Fibroblast of mammary gland (primary cell): ENCODE results near the gene BMPR1A.
A peak's percentile ranks its signal among the peaks of the same experiment; 100 is the strongest.

Experiments
- DNase-seq: peaks from one replicate; pipeline ENCODE4 v3.0.0-alpha.2; 2010; ENCODE audit warnings: low read depth
- H3K4me3 ChIP-seq: 2 replicates; pipeline ENCODE4 v1.5.1; 2011; ENCODE audit warnings: low read depth, mild to moderate bottlenecking, low read length, moderate library complexity; ENCODE audit not compliant: control insufficient read depth
- CTCF ChIP-seq: conservative IDR thresholded peaks from 2 replicates; pipeline ENCODE4 v1.5.1; 2011; ENCODE audit warnings: low read depth, low read length, inconsistent platforms; ENCODE audit not compliant: control insufficient read depth, insufficient read depth

Gene BMPR1A

GRCh38 chr10:86958901-86959736 is 202.7 kb downstream of the BMPR1A start:
- no peak for TF ChIP-seq CTCF
- H3K4me3 ChIP-seq = peak overlapping the region; percentile 4
- peak; percentile 85 for DNase-seq

GRCh38 chr10:86959737-86960002 is 203.3 kb downstream of the BMPR1A start:
- H3K4me3 ChIP-seq = no peak overlapping the region
- no peak for DNase-seq
- TF ChIP-seq CTCF = no peak

- peak; percentile 78 for DNase-seq
- H3K4me3 ChIP-seq = no peak overlapping the region
- TF ChIP-seq CTCF = peak; percentile 99
These were observed 203.8 kb downstream of the BMPR1A start for GRCh38 chr10:86960003-86960862.

- no peak for TF ChIP-seq CTCF
- DNase-seq = no peak
These were observed 204.5 kb downstream of the BMPR1A start for GRCh38 chr10:86960863-86961434.

GRCh38 chr10:86961481-86962091 is 205.2 kb downstream of the BMPR1A start:
- DNase-seq = peak; percentile 35
- TF ChIP-seq CTCF = no peak
- no peak overlapping the region for H3K4me3 ChIP-seq

More at GRCh38 chr10:86960863-86961434, 204.5 kb downstream of the BMPR1A start:
- no peak overlapping the region for H3K4me3 ChIP-seq

GRCh38 chr10:86962136-86962980 is 205.9 kb downstream of the BMPR1A start:
- no peak overlapping the region for H3K4me3 ChIP-seq
- no peak for TF ChIP-seq CTCF

More at GRCh38 chr10:86962136-86962980, 205.9 kb downstream of the BMPR1A start:
- DNase-seq = no peak
